HCT116 (cell line): Measurements from ENCODE around the gene IGSF9. TPM values are rescaled to one million over a fixed set of nuclear protein-coding genes. Genes with fewer than 3 reads are reported as not detected.

Source experiments
- ATAC-seq: fragments of 200-7000 bp; cut with Tn5 transposase; 2 replicates; pipeline ENCODE4 v1.9.1; 2020; ENCODE audit warnings: mild to moderate bottlenecking, moderate library complexity
- BruUV-seq: library from RNA; stranded (reverse); fragments of 400-500 nt; replicated peaks from 2 replicates; lab custom pipeline; 2021; lab: Mats Ljungman, UMichigan
- CTCF ChIA-PET: fragments of 300-600 bp; sonication (Branson Sonifier 250); formaldehyde crosslinking; loops from one replicate; lab custom pipeline; 2021; ENCODE audit warnings: antibody characterized with exemption; lab: Charles Lee
- POLR2A ChIA-PET: fragments of 300-600, 350-600 bp; sonication (Branson Sonifier 250); formaldehyde crosslinking; loops from one replicate; lab custom pipeline; 2021; ENCODE audit warnings: antibody characterized with exemption; lab: Charles Lee
- RAD21 ChIA-PET, 2 experiments: fragments of 300-600 bp; sonication (Branson Sonifier 250); formaldehyde crosslinking; loops; one replicate each; lab custom pipeline; 2023; ENCODE audit warnings: low total read pairs in 2 of 2; ENCODE audit not compliant: uncharacterized antibody in 2 of 2, unreplicated experiment in 2 of 2, low non-redundant PET in 1 of 2; lab: Charles Lee
- DNase-seq: peaks from one replicate; pipeline ENCODE4 v3.0.0-alpha.2; 2010; ENCODE audit warnings: low read depth, low spot score
- H2AFZ ChIP-seq: fragments of 200-600 bp; shearing (Covaris generic), sonication (generic); 2 replicates; pipeline ENCODE4 v1.6.1; 2017; ENCODE audit warnings: low read depth, mixed run types, mixed read lengths, antibody characterized with exemption, low read length; ENCODE audit not compliant: poor library complexity, severe bottlenecking
- H3K27ac ChIP-seq: 2 replicates; pipeline ENCODE4 v1.5.1; 2012; ENCODE audit warnings: low read depth, low read length
- H3K27me3 ChIP-seq: fragments of 200-600 bp; sonication (generic); 2 replicates; pipeline ENCODE4 v1.6.1; 2016; ENCODE audit warnings: mixed run types, low read length, mixed read lengths; ENCODE audit not compliant: insufficient read depth
- H3K36me3 ChIP-seq, 2 experiments: fragments of 200-500 bp in 1 of 2; fragments of 200-600 bp in 1 of 2; sonication (Bioruptor generic) in 1 of 2; sonication (generic) in 1 of 2; 2 replicates each; pipeline versions ENCODE4 v1.5.1 to v1.6.1; 2014 to 2016; ENCODE audit warnings: low read length in 2 of 2, inconsistent platforms in 1 of 2, mixed read lengths in 1 of 2, mixed run types in 1 of 2; ENCODE audit not compliant: insufficient read depth in 2 of 2, control insufficient read depth in 1 of 2
- H3K4me1 ChIP-seq, 2 experiments: fragments of 200-600 bp in 1 of 2; sonication (generic) in 1 of 2; 2 replicates each; pipeline versions ENCODE4 v1.5.1 to v1.6.1; 2012 to 2017; ENCODE audit warnings: low read length in 2 of 2, inconsistent platforms in 1 of 2, mild to moderate bottlenecking in 1 of 2, mixed read lengths in 1 of 2, mixed run types in 1 of 2, moderate library complexity in 1 of 2; ENCODE audit not compliant: insufficient read depth in 2 of 2, control insufficient read depth in 1 of 2
- H3K4me2 ChIP-seq: fragments of 200-600 bp; sonication (generic); 2 replicates; pipeline ENCODE4 v1.6.1; 2017; ENCODE audit warnings: mixed run types, low read length, mixed read lengths
- H3K4me3 ChIP-seq, 2 experiments: fragments of 200-600 bp in 1 of 2; sonication (generic) in 1 of 2; replicated peaks in 1 of 2; 2 replicates each; pipeline ENCODE4 v1.5.1; 2011 to 2016; ENCODE audit warnings: low read length in 2 of 2, control low read depth in 1 of 2, low read depth in 1 of 2, mild to moderate bottlenecking in 1 of 2, mixed read lengths in 1 of 2, mixed run types in 1 of 2
- H3K79me2 ChIP-seq: fragments of 200-600 bp; sonication (generic); 2 replicates; pipeline ENCODE4 v1.6.1; 2017; ENCODE audit warnings: mild to moderate bottlenecking, mixed run types, low read length, moderate library complexity, mixed read lengths; ENCODE audit not compliant: insufficient read depth
- H3K9ac ChIP-seq: fragments of 200-600 bp; sonication (generic); 2 replicates; pipeline ENCODE4 v1.6.1; 2016; ENCODE audit warnings: low read length, mixed read lengths
- H3K9me2 ChIP-seq: fragments of 200-600 bp; sonication (generic), shearing (Covaris generic); 2 replicates; pipeline ENCODE4 v1.6.1; 2017; ENCODE audit warnings: mixed run types, mild to moderate bottlenecking, moderate library complexity; ENCODE audit not compliant: insufficient read depth
- H3K9me3 ChIP-seq, 2 experiments: fragments of 200-500 bp in 1 of 2; fragments of 200-600 bp in 1 of 2; sonication (Bioruptor generic) in 1 of 2; sonication (generic) in 1 of 2; 2 replicates each; pipeline ENCODE4 v1.6.1; 2014 to 2017; ENCODE audit warnings: low read length in 2 of 2, mixed read lengths in 2 of 2, inconsistent platforms in 1 of 2, low read depth in 1 of 2, mild to moderate bottlenecking in 1 of 2, mixed run types in 1 of 2, moderate library complexity in 1 of 2; ENCODE audit not compliant: control insufficient read depth in 1 of 2, insufficient read depth in 1 of 2
- H4K20me1 ChIP-seq: fragments of 200-600 bp; sonication (generic), shearing (Covaris generic); 2 replicates; pipeline ENCODE4 v1.6.1; 2017; ENCODE audit warnings: mixed run types, mild to moderate bottlenecking, moderate library complexity; ENCODE audit not compliant: insufficient read depth
- CBX3 ChIP-seq: IDR thresholded peaks from 2 replicates; pipeline ENCODE4 v1.6.1; 2012; ENCODE audit warnings: low read depth
- CEBPB ChIP-seq: IDR thresholded peaks from 2 replicates; pipeline ENCODE4 v1.6.1; 2012; ENCODE audit warnings: low read depth
- ELF1 ChIP-seq: IDR thresholded peaks from 2 replicates; pipeline ENCODE4 v1.6.1; 2012; ENCODE audit warnings: low read depth, borderline replicate concordance
- EZH2phosphoT487 ChIP-seq: fragments of 200-600 bp; IDR thresholded peaks from 2 replicates; pipeline ENCODE4 v1.6.1; 2018; ENCODE audit warnings: antibody characterized with exemption, borderline replicate concordance
- FOSL1 ChIP-seq: IDR thresholded peaks from 2 replicates; pipeline ENCODE4 v1.6.1; 2012; ENCODE audit warnings: low read depth
- JUND ChIP-seq: IDR thresholded peaks from 2 replicates; pipeline ENCODE4 v1.6.1; 2012
- POLR2A ChIP-seq: IDR thresholded peaks from 2 replicates; pipeline ENCODE4 v1.7.0; 2011; ENCODE audit warnings: borderline replicate concordance; ENCODE audit not compliant: insufficient read depth, insufficient read length; ENCODE audit errors: extremely low read depth
- POLR2AphosphoS5 ChIP-seq: IDR thresholded peaks from 2 replicates; pipeline ENCODE4 v1.6.1; 2011; ENCODE audit warnings: mild to moderate bottlenecking, low read depth, low read length, moderate library complexity
- SIN3A ChIP-seq: IDR thresholded peaks from 2 replicates; pipeline ENCODE4 v1.6.1; 2012; ENCODE audit warnings: low read depth
- SP1 ChIP-seq: IDR thresholded peaks from 2 replicates; pipeline ENCODE4 v1.6.1; 2012; ENCODE audit warnings: low read depth
- SRF ChIP-seq: IDR thresholded peaks from 2 replicates; pipeline ENCODE4 v1.6.1; 2012; ENCODE audit warnings: low read depth
- TCF7L2 ChIP-seq: IDR thresholded peaks from 2 replicates; pipeline ENCODE4 v1.7.0; 2011; ENCODE audit warnings: borderline replicate concordance, inconsistent platforms; ENCODE audit not compliant: insufficient read depth, insufficient read length; ENCODE audit errors: extremely low read depth
- YY1 ChIP-seq: IDR thresholded peaks from 2 replicates; pipeline ENCODE4 v1.6.1; 2011; ENCODE audit warnings: low read length, low read depth, moderate library complexity, mild to moderate bottlenecking; ENCODE audit not compliant: insufficient replicate concordance; ENCODE audit errors: extremely low read depth
- ZFX ChIP-seq: fragments of 450-650 bp; IDR thresholded peaks from 2 replicates; pipeline ENCODE4 v1.6.1; 2017
- ZNF274 ChIP-seq: fragments of 200-500 bp; sonication (Bioruptor generic); IDR thresholded peaks from 2 replicates; pipeline ENCODE4 v1.6.1; 2014; ENCODE audit warnings: mild to moderate bottlenecking, low read depth, low read length, inconsistent platforms
- intact Hi-C: fragments of 100-400 bp; cut with micrococcal nuclease; formaldehyde crosslinking; loops from 2 replicates; pipeline ENCODE4 v1.10.0; 2022
- total RNA-seq: library from RNA; stranded (reverse); gene quantifications from one replicate; pipeline ENCODE4 v1.2.1, GENCODE V29; 2021; ENCODE audit not compliant: unreplicated experiment
- TF ChIP-seq, protein P1 (sequence below): IDR thresholded peaks from 2 replicates; pipeline ENCODE4 v1.6.1; 2012
- TF ChIP-seq, protein P2 (sequence below): IDR thresholded peaks from 2 replicates; pipeline ENCODE4 v1.6.1; 2011; ENCODE audit warnings: mild to moderate bottlenecking, low read length, moderate library complexity; ENCODE audit not compliant: insufficient replicate concordance; ENCODE audit errors: extremely low read depth

IGSF9 gene
- total RNA-seq, 1 experiment from 2014 or later: 10.3 TPM

DNA sequence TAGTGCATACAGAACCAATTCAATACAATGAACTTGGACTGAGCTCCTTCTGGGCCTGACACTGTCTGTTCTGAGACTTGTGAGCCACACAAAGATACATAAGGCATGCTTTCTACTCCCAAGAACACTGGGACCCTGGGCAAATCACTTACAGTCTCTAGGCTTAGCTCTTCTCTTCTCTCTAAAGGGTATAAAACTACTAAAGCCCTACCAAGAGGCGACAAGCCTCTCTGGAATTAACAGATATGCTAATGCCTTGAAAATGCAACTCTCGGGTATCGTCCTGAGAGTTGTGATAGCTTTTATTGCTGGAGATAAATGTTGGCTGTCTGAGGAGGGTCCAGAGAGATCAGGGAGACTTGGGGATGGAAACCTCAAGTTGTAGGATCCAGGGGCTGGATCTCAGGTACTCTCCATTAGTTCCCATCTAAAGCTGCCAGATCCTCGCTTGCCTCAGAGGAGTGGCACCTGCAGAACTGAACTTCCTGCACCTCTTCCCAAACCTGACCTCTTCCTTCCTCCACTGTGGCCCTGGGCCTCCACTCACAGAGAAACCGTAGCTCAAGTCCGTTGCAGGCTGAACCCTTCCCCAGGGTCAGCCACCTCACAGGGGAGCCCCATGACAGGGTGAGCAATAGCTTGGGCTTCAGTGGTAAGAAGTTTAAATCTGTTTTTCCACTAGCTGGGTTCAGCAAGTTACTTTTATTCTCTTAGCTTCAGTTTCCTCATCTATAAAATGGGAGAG is 33.9 kb downstream of the IGSF9 start:
- Histone ChIP-seq H3K27ac (no peak overlapping the region), H3K79me2 (no peaks in the 10 kb centered on the region), H3K9me2 (no peaks in the 10 kb centered on the region), H3K4me2 (no peak overlapping the region), H3K27me3 (no peaks in the 10 kb centered on the region), H2AFZ (no peak overlapping the region), H3K4me1 (peaks cover 27 to 54% of the 10 kb centered on the region in 2 experiments), H3K4me3 (no peak overlapping the region), H3K9me3 (no peaks in the 10 kb centered on the region), H3K36me3 (no peaks in the 10 kb centered on the region), H3K9ac (no peak overlapping the region), H4K20me1 (no peaks in the 10 kb centered on the region)
- DNase-seq (no peak), ATAC-seq (no peak)
- CTCF ChIA-PET: interaction anchor here (1.2 to 1.6 kb wide), 2 partner anchors 34 to 95 kb away, joined by 3 read pairs; partner anchors contain the start of gene IGSF9
- intact Hi-C loops: no loop called here
- TF ChIP-seq CBX3 (no peak), EZH2phosphoT487 (no peak), SP1 (no peak), FOSL1 (no peak)
- TF ChIP-seq, protein P1, sequence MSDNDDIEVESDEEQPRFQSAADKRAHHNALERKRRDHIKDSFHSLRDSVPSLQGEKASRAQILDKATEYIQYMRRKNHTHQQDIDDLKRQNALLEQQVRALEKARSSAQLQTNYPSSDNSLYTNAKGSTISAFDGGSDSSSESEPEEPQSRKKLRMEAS: no peak
- BruUV-seq: no TSS peak
- POLR2A ChIA-PET: interaction anchor here (1.1 kb wide), 1 partner anchor 11 kb away, joined by 3 read pairs; the partner anchor contains the start of gene CFAP45
- RAD21 ChIA-PET: interaction anchor here in 1 of 2 experiments (1.2 kb wide), 1 partner anchor 113 kb away, joined by 3 read pairs; no protein-coding TSS in a partner anchor

DNA sequence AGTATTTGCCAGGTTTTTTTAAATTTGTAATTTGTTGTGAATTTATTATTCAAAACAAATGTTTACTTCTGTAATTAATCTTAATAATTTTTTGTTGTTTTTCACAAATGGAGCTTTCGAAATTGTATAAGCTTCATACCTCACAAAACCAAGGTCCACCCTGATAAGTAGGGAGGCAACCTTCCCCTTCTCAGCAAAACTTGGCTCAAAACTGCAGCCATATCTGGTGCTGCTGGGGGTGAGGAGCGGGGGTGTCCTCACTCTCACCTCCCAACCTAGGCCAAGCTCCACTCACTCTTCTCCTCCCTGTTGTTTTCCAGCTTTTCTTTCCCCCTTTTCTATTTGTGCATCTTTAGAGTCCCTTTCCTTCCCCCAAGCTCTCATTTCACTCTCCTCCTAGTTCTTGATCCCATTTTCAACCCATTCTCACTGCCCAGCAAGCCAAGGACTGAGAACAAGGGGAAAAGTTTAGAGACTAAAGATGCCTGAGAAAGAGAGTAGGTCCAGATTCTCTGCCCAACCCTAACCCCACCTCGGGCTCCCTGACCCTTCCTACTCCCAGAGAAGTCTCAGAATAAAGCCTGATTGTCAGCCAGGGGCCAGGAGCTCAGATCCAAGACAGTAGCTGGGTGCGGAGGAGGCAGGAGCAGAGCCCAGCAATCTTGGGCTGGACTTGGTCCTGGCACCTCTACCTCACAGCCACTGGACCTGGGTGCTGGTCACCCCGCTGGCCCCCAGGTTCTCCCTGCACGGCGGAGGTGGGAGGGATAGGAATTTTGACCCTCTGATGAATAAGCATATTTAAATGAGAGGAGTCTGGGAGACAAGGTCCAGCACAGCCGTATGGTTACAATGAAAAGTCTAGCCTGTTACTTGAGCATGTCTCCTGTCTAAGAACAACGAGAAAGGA is 37.1 kb downstream of the IGSF9 start:
- Histone ChIP-seq H3K79me2 (no peaks in the 10 kb centered on the region), H3K4me3 (no peak overlapping the region), H4K20me1 (no peaks in the 10 kb centered on the region), H3K27me3 (no peaks in the 10 kb centered on the region), H3K9me2 (no peaks in the 10 kb centered on the region), H3K9me3 (no peaks in the 10 kb centered on the region; a peak in 1 of 4 replicates), H3K4me1 (peaks cover 15 to 33% of the 10 kb centered on the region in 2 experiments), H3K9ac (no peak overlapping the region), H3K36me3 (no peaks in the 10 kb centered on the region), H3K4me2 (no peak overlapping the region), H3K27ac (no peak overlapping the region), H2AFZ (no peak overlapping the region)
- intact Hi-C loops: no loop called here
- DNase-seq (no peak), ATAC-seq (no peak)
- no TSS peak for BruUV-seq
- ChIA-PET POLR2A (no interaction called here), RAD21 (no interaction called here), CTCF (interaction anchor here (0.9 to 1.5 kb wide), 2 partner anchors 98 to 99 kb away, joined by 3 read pairs; no protein-coding TSS in a partner anchor)
- TF ChIP-seq SP1 (no peak), POLR2A (no peak), TCF7L2 (no peak), ZFX (no peak), SRF (no peak), CBX3 (no peak), ZNF274 (no peak), SIN3A (no peak), POLR2AphosphoS5 (no peak), ELF1 (no peak), CEBPB (no peak), JUND (no peak), YY1 (no peak)
- TF ChIP-seq, protein P2, sequence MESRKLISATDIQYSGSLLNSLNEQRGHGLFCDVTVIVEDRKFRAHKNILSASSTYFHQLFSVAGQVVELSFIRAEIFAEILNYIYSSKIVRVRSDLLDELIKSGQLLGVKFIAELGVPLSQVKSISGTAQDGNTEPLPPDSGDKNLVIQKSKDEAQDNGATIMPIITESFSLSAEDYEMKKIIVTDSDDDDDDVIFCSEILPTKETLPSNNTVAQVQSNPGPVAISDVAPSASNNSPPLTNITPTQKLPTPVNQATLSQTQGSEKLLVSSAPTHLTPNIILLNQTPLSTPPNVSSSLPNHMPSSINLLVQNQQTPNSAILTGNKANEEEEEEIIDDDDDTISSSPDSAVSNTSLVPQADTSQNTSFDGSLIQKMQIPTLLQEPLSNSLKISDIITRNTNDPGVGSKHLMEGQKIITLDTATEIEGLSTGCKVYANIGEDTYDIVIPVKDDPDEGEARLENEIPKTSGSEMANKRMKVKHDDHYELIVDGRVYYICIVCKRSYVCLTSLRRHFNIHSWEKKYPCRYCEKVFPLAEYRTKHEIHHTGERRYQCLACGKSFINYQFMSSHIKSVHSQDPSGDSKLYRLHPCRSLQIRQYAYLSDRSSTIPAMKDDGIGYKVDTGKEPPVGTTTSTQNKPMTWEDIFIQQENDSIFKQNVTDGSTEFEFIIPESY: no peak
